ENCODE data around the gene MYL5. TPM values are rescaled to one million over a fixed set of nuclear protein-coding genes. Genes with fewer than 3 reads are reported as not detected.

Gene MYL5
- total and polyA plus RNA-seq, 3 donors from 2014 or later, result 33.9 to 45.0 (median 34.2) TPM

DNA sequence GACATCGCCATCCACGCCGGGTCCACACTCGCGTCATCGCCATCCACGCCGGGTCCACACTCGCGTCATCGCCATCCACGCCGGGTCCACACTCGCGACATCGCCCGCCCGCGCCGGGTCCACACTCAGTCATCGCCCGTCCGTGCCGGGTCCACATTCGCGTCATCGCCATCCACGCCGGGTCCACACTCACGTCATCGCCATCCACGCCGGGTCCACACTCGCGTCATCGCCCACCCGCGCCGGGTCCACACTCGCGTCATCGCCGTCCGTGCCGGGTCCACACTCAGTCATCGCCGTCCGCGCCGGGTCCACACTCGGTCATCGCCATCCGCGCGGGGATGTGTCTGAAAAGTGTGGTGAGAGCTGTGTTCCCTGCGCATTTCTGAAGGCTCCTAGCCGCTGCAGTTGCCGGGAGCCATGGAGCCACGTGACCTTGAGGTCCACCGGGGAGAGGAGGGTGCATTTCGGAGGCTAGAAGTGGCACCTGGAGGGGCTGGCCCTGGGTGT is 48.6 kb downstream of the MYL5 start:
- no peaks in the 10 kb centered on the region for H3K36me3 ChIP-seq (ENCODE audit: low read depth, missing control alignments)
- intact Hi-C loops (cut with DNase I; ENCODE audit: low total_unique reads), result no loop called here

DNA sequence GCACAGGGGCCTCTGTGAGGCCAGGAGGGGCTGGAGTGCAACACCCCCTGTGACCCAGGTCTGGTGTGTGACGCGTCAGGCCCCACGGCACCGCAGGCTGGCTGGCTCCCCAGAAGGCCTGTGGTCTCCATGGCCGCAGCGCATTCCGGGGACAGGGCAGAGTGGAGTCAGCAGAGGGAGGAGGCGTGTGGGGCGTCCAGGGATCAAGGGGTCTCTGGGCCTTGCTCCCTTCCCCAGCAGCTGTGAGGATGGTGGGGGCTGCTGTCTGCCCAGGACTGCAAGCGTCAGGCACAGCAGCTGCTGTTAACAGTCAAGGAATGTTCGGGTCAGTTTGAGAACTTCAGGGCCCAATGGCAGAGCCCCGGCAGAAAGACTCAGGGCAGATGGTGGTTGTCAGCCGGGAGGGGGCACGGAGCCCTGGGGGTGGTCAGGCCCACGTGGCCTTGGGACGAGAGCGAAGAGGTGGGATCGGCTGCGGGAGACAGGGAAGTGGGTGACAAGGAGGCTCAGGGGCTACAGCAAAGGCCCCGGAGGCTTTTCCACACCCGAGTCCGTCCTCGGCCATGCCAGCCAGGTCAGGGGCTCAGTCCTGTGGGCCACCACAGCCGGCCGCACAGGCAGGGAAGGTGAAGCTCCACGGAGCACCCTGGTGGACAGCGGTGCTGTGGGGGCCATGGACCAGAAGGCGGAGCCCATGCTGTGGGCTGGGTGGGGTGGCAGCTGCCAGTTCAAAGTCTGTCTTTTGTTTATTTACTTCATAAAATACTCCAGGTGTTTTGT is 49.6 kb downstream of the MYL5 start:
- H3K4me1 ChIP-seq, result peaks cover 48% of the 10 kb centered on the region
- no peak overlapping the region for H3K4me3 ChIP-seq
- TF ChIP-seq POLR2A (IDR thresholded peaks at IDR 0.05), result no peak
- TF ChIP-seq, protein P1, sequence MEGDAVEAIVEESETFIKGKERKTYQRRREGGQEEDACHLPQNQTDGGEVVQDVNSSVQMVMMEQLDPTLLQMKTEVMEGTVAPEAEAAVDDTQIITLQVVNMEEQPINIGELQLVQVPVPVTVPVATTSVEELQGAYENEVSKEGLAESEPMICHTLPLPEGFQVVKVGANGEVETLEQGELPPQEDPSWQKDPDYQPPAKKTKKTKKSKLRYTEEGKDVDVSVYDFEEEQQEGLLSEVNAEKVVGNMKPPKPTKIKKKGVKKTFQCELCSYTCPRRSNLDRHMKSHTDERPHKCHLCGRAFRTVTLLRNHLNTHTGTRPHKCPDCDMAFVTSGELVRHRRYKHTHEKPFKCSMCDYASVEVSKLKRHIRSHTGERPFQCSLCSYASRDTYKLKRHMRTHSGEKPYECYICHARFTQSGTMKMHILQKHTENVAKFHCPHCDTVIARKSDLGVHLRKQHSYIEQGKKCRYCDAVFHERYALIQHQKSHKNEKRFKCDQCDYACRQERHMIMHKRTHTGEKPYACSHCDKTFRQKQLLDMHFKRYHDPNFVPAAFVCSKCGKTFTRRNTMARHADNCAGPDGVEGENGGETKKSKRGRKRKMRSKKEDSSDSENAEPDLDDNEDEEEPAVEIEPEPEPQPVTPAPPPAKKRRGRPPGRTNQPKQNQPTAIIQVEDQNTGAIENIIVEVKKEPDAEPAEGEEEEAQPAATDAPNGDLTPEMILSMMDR (IDR thresholded peaks at IDR 0.05), result no peak
- H3K36me3 ChIP-seq (ENCODE audit: low read depth, missing control alignments), result no peaks in the 10 kb centered on the region
- H3K9me3 ChIP-seq, result no peaks in the 10 kb centered on the region
- H3K27ac ChIP-seq, result peak overlapping the region; percentile 11 to 59
- intact Hi-C loops (cut with DNase I; ENCODE audit: low total_unique reads), result no loop called here
- 56 to 64% methylated on average over 27 to 28 of the region's 28 CpGs for WGBS, 2 donors
- no peak for DNase-seq
- H3K27me3 ChIP-seq, result no peaks in the 10 kb centered on the region

More for the DNA sequence above, 48.6 kb downstream of the MYL5 start:
- no peaks in the 10 kb centered on the region for H3K9me3 ChIP-seq
- WGBS, 2 donors, result 94 to 95% methylated on average over 58 to 61 of the region's 61 CpGs
- no peak for DNase-seq
- H3K27me3 ChIP-seq, result no peaks in the 10 kb centered on the region
- peak overlapping the region in 1 of 2 donors; percentile 7 for H3K27ac ChIP-seq
- no peak overlapping the region for H3K4me3 ChIP-seq
- TF ChIP-seq, protein P1 (IDR thresholded peaks at IDR 0.05), result no peak
- TF ChIP-seq POLR2A (IDR thresholded peaks at IDR 0.05), result no peak
- peaks cover 49% of the 10 kb centered on the region for H3K4me1 ChIP-seq

DNA sequence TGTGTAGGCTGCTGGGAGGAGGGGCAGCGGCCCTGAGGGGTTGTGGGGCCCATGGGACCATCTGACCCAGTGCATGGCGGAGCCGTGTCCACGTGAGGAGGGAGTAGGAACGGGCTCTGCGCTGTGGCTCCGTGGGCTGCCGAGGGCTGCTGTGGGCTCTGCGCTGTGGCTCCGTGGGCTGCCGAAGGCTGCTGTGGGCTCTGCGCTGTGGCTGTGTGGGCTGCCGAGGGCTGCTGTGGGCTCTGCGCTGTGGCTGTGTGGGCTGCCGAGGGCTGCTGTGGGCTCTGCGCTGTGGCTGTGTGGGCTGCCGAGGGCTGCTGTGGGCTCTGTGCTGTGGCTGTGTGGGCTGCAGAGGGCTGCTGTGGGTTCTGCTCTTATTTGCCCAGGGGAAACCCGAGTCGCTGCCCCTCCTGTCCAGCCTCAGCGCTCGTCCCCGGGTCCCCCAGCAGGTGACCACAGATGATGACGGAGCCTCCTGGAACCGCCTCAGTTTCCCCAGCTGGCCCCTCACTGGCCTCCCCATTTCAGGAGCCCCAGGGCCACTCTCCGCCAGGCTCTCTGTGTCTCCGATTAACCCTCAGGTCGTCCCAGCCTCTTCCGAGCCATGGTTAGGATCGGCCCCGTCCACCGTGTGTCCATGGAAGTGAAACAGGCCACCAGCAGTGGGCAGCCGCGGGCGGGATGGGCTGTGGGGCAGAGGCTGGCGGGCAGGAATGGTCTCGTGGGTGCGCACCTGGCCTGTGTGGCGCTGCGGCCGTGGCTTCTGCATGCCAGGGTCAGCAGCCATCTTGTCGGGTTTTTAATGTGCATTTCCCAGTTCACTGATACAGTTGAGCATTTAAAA is 51.3 kb downstream of the MYL5 start:
- H3K36me3 ChIP-seq (ENCODE audit: low read depth, missing control alignments), result no peaks in the 10 kb centered on the region
- intact Hi-C loops (cut with DNase I; ENCODE audit: low total_unique reads), result no loop called here

DNA sequence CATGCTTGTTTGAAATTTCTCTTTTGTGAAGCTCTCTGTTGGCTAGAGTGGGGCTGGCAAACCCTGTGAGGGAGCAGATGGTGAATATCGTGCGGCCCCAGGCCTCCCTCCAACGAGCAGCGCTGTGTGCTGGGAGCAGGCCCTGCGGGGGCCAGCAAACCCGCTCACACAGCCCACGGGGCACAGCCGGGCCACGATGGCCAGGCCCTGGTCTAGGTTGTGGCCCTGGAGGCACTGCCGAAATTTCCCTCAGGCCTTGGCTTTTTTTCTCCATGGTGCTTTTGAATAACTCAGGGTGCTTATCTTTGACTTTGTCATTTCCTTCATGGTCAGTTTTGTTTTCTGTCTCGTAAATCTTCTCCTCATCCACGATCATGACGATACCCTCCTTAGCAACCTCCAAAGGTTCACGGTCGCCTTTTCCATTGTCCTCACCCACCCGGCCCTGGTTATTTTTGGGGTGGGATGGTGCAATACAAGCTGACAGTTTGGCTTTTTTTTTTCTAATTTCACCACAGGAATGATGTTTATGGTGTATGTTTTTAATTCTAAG is 52.0 kb downstream of the MYL5 start:
- H3K36me3 ChIP-seq (ENCODE audit: low read depth, missing control alignments), result no peaks in the 10 kb centered on the region
- H3K27me3 ChIP-seq, result no peaks in the 10 kb centered on the region
- WGBS, 2 donors, result 40 to 43% methylated on average over 16 of the region's 16 CpGs
- no peak for DNase-seq
- TF ChIP-seq, protein P1 (IDR thresholded peaks at IDR 0.05), result no peak
- no peak for TF ChIP-seq POLR2A (IDR thresholded peaks at IDR 0.05)
- no peaks in the 10 kb centered on the region for H3K9me3 ChIP-seq
- peaks cover 40% of the 10 kb centered on the region for H3K4me1 ChIP-seq
- intact Hi-C loops (cut with DNase I; ENCODE audit: low total_unique reads), result no loop called here
- no peak overlapping the region for H3K4me3 ChIP-seq
- H3K27ac ChIP-seq, result peak overlapping the region in 1 of 2 donors; percentile 36

More for the DNA sequence above, 51.3 kb downstream of the MYL5 start:
- WGBS, 2 donors, result 87 to 95% methylated on average over 30 to 41 of the region's 41 CpGs
- Histone ChIP-seq H3K9me3 (no peaks in the 10 kb centered on the region), H3K27me3 (no peaks in the 10 kb centered on the region), H3K4me3 (no peak overlapping the region), H3K4me1 (peaks cover 47% of the 10 kb centered on the region), H3K27ac (no peak overlapping the region)
- TF ChIP-seq POLR2A (IDR thresholded peaks at IDR 0.05), result no peak
- TF ChIP-seq, protein P1 (IDR thresholded peaks at IDR 0.05), result no peak
- DNase-seq, result no peak
